Liver (tissue), 9 donors: ENCODE data around the gene SEMA4F. TPM values are rescaled to one million over a fixed set of nuclear protein-coding genes. Genes with fewer than 3 reads are reported as not detected.
A peak's percentile ranks its signal among the peaks of the same experiment; 100 is the strongest.

Experiments used
- DNase-seq: peaks from one replicate; pipeline ENCODE4 v3.0.0-alpha.2; 2017; ENCODE audit warnings: low spot score
- H3K27ac ChIP-seq, 2 donors: one replicate each; pipeline ENCODE4 v1.7.0; 2013; ENCODE audit warnings: inconsistent platforms in 2 of 2, low read length in 2 of 2, control low read depth in 1 of 2, low read depth in 1 of 2, mild to moderate bottlenecking in 1 of 2
- H3K27me3 ChIP-seq, 4 donors: one replicate each; pipeline versions ENCODE4 v1.6.1 to v1.7.0; 2013; ENCODE audit warnings: low read length in 3 of 4, inconsistent platforms in 1 of 4, mild to moderate bottlenecking in 1 of 4, moderate library complexity in 1 of 4; ENCODE audit not compliant: control insufficient read depth in 4 of 4, insufficient read depth in 4 of 4
- H3K36me3 ChIP-seq, 4 donors: one replicate each; pipeline versions ENCODE4 v1.6.1 to v1.7.0; 2013; ENCODE audit warnings: low read length in 3 of 4, mild to moderate bottlenecking in 3 of 4, low read depth in 1 of 4, moderate library complexity in 1 of 4; ENCODE audit not compliant: control insufficient read depth in 4 of 4, insufficient read depth in 3 of 4
- H3K4me1 ChIP-seq, 4 donors: one replicate each; pipeline versions ENCODE4 v1.6.1 to v1.7.0; 2013; ENCODE audit warnings: low read length in 3 of 4, mild to moderate bottlenecking in 3 of 4, moderate library complexity in 1 of 4; ENCODE audit not compliant: control insufficient read depth in 4 of 4, insufficient read depth in 4 of 4
- H3K4me3 ChIP-seq, 3 donors: one replicate each; pipeline versions ENCODE4 v1.6.1 to v1.7.0; 2013; ENCODE audit warnings: low read length in 3 of 3, control low read depth in 1 of 3, low read depth in 1 of 3, mild to moderate bottlenecking in 1 of 3
- H3K9ac ChIP-seq, 2 donors: one replicate each; pipeline ENCODE4 v1.7.0; 2013; ENCODE audit warnings: low read length in 2 of 2, mild to moderate bottlenecking in 2 of 2, moderate library complexity in 2 of 2, control low read depth in 1 of 2, low read depth in 1 of 2
- H3K9me3 ChIP-seq, 4 donors: one replicate each; pipeline versions ENCODE4 v1.6.1 to v1.7.0; 2013; ENCODE audit warnings: low read length in 3 of 4; ENCODE audit not compliant: control insufficient read depth in 4 of 4
- EGR1 ChIP-seq, 2 donors: IDR thresholded peaks; 2 replicates each; pipeline ENCODE4 v1.6.1; 2016 to 2018; ENCODE audit warnings: antibody characterized with exemption in 2 of 2, low read depth in 2 of 2
- FOXA1 ChIP-seq: IDR thresholded peaks from 2 replicates; pipeline ENCODE4 v1.6.1; 2016; ENCODE audit warnings: antibody characterized with exemption
- FOXA2 ChIP-seq: IDR thresholded peaks from 2 replicates; pipeline ENCODE4 v1.6.1; 2016; ENCODE audit warnings: antibody characterized with exemption
- GABPA ChIP-seq, 2 donors: IDR thresholded peaks in 1 of 2; conservative IDR thresholded peaks in 1 of 2; 2 replicates each; pipeline ENCODE4 v1.6.1; 2016; ENCODE audit warnings: antibody characterized with exemption in 2 of 2, mild to moderate bottlenecking in 1 of 2, moderate library complexity in 1 of 2
- HNF4A ChIP-seq, 2 donors: conservative IDR thresholded peaks; 2 replicates each; pipeline ENCODE4 v1.6.1; 2016; ENCODE audit warnings: antibody characterized with exemption in 2 of 2, mild to moderate bottlenecking in 2 of 2
- HNF4G ChIP-seq: IDR thresholded peaks from 2 replicates; pipeline ENCODE4 v1.6.1; 2016; ENCODE audit warnings: antibody characterized with exemption
- JUND ChIP-seq, 2 donors: IDR thresholded peaks; 2 replicates each; pipeline ENCODE4 v1.6.1; 2016; ENCODE audit warnings: antibody characterized with exemption in 2 of 2
- MAX ChIP-seq: IDR thresholded peaks from 2 replicates; pipeline ENCODE4 v1.6.1; 2016; ENCODE audit warnings: antibody characterized with exemption
- RAD21 ChIP-seq, 2 donors: IDR thresholded peaks; 2 replicates each; pipeline ENCODE4 v1.6.1; 2016; ENCODE audit warnings: antibody characterized with exemption in 2 of 2, mild to moderate bottlenecking in 2 of 2
- REST ChIP-seq: IDR thresholded peaks from 2 replicates; pipeline ENCODE4 v1.6.1; 2016; ENCODE audit warnings: antibody characterized with exemption, mild to moderate bottlenecking
- RXRA ChIP-seq, 2 donors: IDR thresholded peaks; 2 replicates each; pipeline ENCODE4 v1.6.1; 2017 to 2018; ENCODE audit warnings: antibody characterized with exemption in 2 of 2, mild to moderate bottlenecking in 1 of 2
- SP1 ChIP-seq: IDR thresholded peaks from 2 replicates; pipeline ENCODE4 v1.6.1; 2018; ENCODE audit warnings: antibody characterized with exemption, mild to moderate bottlenecking
- WGBS: extraction: QIAGEN DNeasy Blood & Tissue Kit; methylation state at CpG from one replicate; pipeline ENCODE4 v1.1.7; 2013; 5-methylcytosine and 5-hydroxymethylcytosine counted together
- polyA plus RNA-seq, 2 donors: library from polyadenylated mRNA; stranded (reverse) in 1 of 2; unstranded in 1 of 2; fragments of 200-250 nt in 1 of 2; fragments of >200 nt in 1 of 2; fragmentation: Nextera tagmentation in 1 of 2; extraction: Ambion mirVana in 1 of 2; gene quantifications; one replicate each; pipeline versions ENCODE4 v1.2.1 to v1.2.3, GENCODE V29; 2013 to 2015
- total RNA-seq, 2 donors: library from RNA; depleted of rRNA; stranded (reverse); fragments of >200 nt; gene quantifications; one replicate each; pipeline ENCODE4 v1.2.3, GENCODE V29; 2014
- TF ChIP-seq, protein P1 (sequence below): IDR thresholded peaks from 2 replicates; pipeline ENCODE4 v1.6.1; 2016; ENCODE audit warnings: antibody characterized with exemption
- donor health status: healthy.
- donor health status: healthy.
- donor health status: healthy.
- donor health status: healthy.
- donor health status: healthy.

SEMA4F gene
- total and polyA plus RNA-seq, 4 donors, result 0.57 to 1.1 (median 0.96) TPM

- no peak overlapping the region for H3K27ac ChIP-seq
- WGBS, result 13% methylated on average over 15 of the region's 15 CpGs
- peaks cover 0 to 3% (median 0%) of the 10 kb centered on the region in 4 donors for H3K27me3 ChIP-seq
- DNase-seq, result no peak
- peak overlapping the region in 1 of 2 donors; percentile 30 for H3K9ac ChIP-seq
- H3K9me3 ChIP-seq, result no peaks in the 10 kb centered on the region
- no peak for TF ChIP-seq HNF4A (conservative IDR thresholded peaks at IDR 0.05)
- H3K4me1 ChIP-seq, result peaks cover 2 to 13% (median 9%) of the 10 kb centered on the region in 4 donors
- H3K4me3 ChIP-seq, result peak overlapping the region; percentile 59 to 67 (median 64)
- no peaks in the 10 kb centered on the region for H3K36me3 ChIP-seq
These were observed 460 bp upstream of the SEMA4F start for GRCh38 chr2:74653589-74653984.

DNA sequence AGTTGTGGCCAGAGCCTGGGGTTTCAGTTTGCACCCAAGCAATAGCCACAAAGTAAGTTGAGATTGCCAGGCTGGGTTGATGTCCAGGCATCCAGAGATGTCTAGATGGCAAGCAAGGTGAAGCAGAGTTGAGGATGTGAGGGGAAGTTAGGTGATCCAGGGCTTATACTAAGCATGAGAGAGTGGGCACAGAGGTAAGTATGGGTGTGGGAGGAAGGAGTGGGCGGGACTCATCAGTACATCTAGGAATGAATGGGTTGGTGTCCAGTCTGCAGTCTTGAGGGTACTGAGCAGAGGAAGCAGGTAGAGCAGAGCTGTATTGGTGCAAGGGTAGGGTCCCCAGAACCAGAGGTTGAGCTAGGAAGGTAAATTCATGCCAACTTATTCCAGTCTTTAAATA, 1.5 kb downstream of the SEMA4F start:
- Histone ChIP-seq H3K9me3 (no peaks in the 10 kb centered on the region), H3K4me3 (no peak overlapping the region), H3K36me3 (no peaks in the 10 kb centered on the region), H3K27me3 (no peaks in the 10 kb centered on the region), H3K27ac (no peak overlapping the region), H3K9ac (no peak overlapping the region), H3K4me1 (peaks cover 2 to 13% (median 9%) of the 10 kb centered on the region in 4 donors)
- WGBS, result 98% methylated on average over 1 of the region's 1 CpG
- DNase-seq, result no peak
- TF ChIP-seq HNF4G (no peak), REST (no peak), FOXA1 (no peak), JUND (IDR thresholded peaks at IDR 0.05) (no peak), MAX (no peak), FOXA2 (no peak), SP1 (no peak), RAD21 (IDR thresholded peaks at IDR 0.05) (no peak), GABPA (IDR thresholded peaks at IDR 0.05 in 1 of 2, conservative IDR thresholded peaks at IDR 0.05 in 1 of 2) (no peak)
- TF ChIP-seq, protein P1, sequence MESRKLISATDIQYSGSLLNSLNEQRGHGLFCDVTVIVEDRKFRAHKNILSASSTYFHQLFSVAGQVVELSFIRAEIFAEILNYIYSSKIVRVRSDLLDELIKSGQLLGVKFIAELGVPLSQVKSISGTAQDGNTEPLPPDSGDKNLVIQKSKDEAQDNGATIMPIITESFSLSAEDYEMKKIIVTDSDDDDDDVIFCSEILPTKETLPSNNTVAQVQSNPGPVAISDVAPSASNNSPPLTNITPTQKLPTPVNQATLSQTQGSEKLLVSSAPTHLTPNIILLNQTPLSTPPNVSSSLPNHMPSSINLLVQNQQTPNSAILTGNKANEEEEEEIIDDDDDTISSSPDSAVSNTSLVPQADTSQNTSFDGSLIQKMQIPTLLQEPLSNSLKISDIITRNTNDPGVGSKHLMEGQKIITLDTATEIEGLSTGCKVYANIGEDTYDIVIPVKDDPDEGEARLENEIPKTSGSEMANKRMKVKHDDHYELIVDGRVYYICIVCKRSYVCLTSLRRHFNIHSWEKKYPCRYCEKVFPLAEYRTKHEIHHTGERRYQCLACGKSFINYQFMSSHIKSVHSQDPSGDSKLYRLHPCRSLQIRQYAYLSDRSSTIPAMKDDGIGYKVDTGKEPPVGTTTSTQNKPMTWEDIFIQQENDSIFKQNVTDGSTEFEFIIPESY, result no peak

- H3K27ac ChIP-seq, result no peak overlapping the region
- H3K27me3 ChIP-seq, result no peaks in the 10 kb centered on the region
- H3K9me3 ChIP-seq, result no peaks in the 10 kb centered on the region
- no peaks in the 10 kb centered on the region for H3K36me3 ChIP-seq
- WGBS, result 98% methylated on average over 2 of the region's 2 CpGs
- TF ChIP-seq RXRA (IDR thresholded peaks at IDR 0.05) (no peak), HNF4A (conservative IDR thresholded peaks at IDR 0.05) (no peak), EGR1 (IDR thresholded peaks at IDR 0.05; ENCODE audit: low read depth in 2 of 2) (no peak), MAX (no peak), FOXA1 (no peak), JUND (IDR thresholded peaks at IDR 0.05) (no peak), SP1 (no peak)
- H3K9ac ChIP-seq, result no peak overlapping the region
- H3K4me3 ChIP-seq, result no peak overlapping the region
- peak; percentile 8 for DNase-seq
- peaks cover 2 to 12% (median 9%) of the 10 kb centered on the region in 4 donors for H3K4me1 ChIP-seq
These were observed 4.5 kb downstream of the SEMA4F start for GRCh38 chr2:74658516-74658915.
